Stimulated activated CD8-positive, alpha-beta memory T cell treated with anti-CD3 and anti-CD28 coated beads, Interleukin-15, amount 100 ng/mL, for 24 hours (primary cell): ENCODE measurements around the gene LMBR1.
"Not testable (repeated sequence)": the region's sequence is repeated elsewhere in the genome, so short reads cannot be mapped to it uniquely, and the experiment has no call there.

Experiments
- DNase-seq: peaks from one replicate; pipeline ENCODE4 v3.0.0-alpha.2; 2020; ENCODE audit warnings: low read depth

LMBR1 gene

GRCh38 chr7:156892821-156893706 is at the start of gene LMBR1:
Gene LMBR1 (minus strand): TSS chr7:156893183. CDS start chr7:156892993, 190 bp downstream.
- peak; percentile 93 for DNase-seq

- no peak for DNase-seq
Measured at GRCh38 chr7:156942708-156943090, 49.7 kb upstream of the LMBR1 start.

- no peak for DNase-seq
Measured at GRCh38 chr7:156941393-156942182, 48.6 kb upstream of the LMBR1 start.

- no peak for DNase-seq
Measured at GRCh38 chr7:156940421-156941122, 47.6 kb upstream of the LMBR1 start.

GRCh38 chr7:156936766-156937165 is 43.8 kb upstream of the LMBR1 start:
- not testable (repeated sequence) for DNase-seq

GRCh38 chr7:156935250-156935649 is 42.3 kb upstream of the LMBR1 start:
- no peak for DNase-seq

- no peak for DNase-seq
Measured at GRCh38 chr7:156932006-156932405, 39.0 kb upstream of the LMBR1 start.

GRCh38 chr7:156929789-156930539 is 37.0 kb upstream of the LMBR1 start:
- no peak for DNase-seq

- DNase-seq = no peak
Measured at GRCh38 chr7:156928406-156928747, 35.4 kb upstream of the LMBR1 start.

GRCh38 chr7:156927571-156928405 is 34.8 kb upstream of the LMBR1 start:
- no peak for DNase-seq

- DNase-seq = not testable (repeated sequence)
Measured at GRCh38 chr7:156925821-156926220, 32.8 kb upstream of the LMBR1 start.

- DNase-seq = not testable (repeated sequence)
Measured at GRCh38 chr7:156922304-156922703, 29.3 kb upstream of the LMBR1 start.

GRCh38 chr7:156920487-156921373 is 27.7 kb upstream of the LMBR1 start:
- DNase-seq = not testable (repeated sequence)

GRCh38 chr7:156920076-156920475 is 27.1 kb upstream of the LMBR1 start:
- DNase-seq = no peak

- DNase-seq = no peak
Measured at GRCh38 chr7:156919132-156919713, 26.2 kb upstream of the LMBR1 start.

- DNase-seq = no peak
Measured at GRCh38 chr7:156918635-156919034, 25.7 kb upstream of the LMBR1 start.

- not testable (repeated sequence) for DNase-seq
Measured at GRCh38 chr7:156909574-156910252, 16.7 kb upstream of the LMBR1 start.

- DNase-seq = no peak
Measured at GRCh38 chr7:156907656-156908055, 14.7 kb upstream of the LMBR1 start.

GRCh38 chr7:156906200-156906649 is 13.2 kb upstream of the LMBR1 start:
- DNase-seq = no peak
